Measurements from ENCODE around the gene CASP9.

- TF ChIP-seq CTCF (IDR thresholded peaks at IDR 0.05) (no peak), POLR2A (IDR thresholded peaks at IDR 0.05) (no peak), POLR2AphosphoS5 (IDR thresholded peaks at IDR 0.05) (no peak)
Measured at GRCh38 chr1:15513919-15514318, 10.1 kb downstream of the CASP9 start.
